CD4-positive, alpha-beta T cell treated with Interleukin-1 beta for 1 hour (primary cell): Measurements from ENCODE around the gene CATSPER3.
"Not testable (repeated sequence)": the region's sequence is repeated elsewhere in the genome, so short reads cannot be mapped to it uniquely, and the experiment has no call there.

ENCODE experiments used
- DNase-seq, 2 donors: peaks; one replicate each; pipeline ENCODE4 v3.0.0-alpha.2; 2020 to 2022

CATSPER3 gene

GRCh38 chr5:134975843-134976242, 8.1 kb downstream of the CATSPER3 start:
- DNase-seq: no peak

DNA sequence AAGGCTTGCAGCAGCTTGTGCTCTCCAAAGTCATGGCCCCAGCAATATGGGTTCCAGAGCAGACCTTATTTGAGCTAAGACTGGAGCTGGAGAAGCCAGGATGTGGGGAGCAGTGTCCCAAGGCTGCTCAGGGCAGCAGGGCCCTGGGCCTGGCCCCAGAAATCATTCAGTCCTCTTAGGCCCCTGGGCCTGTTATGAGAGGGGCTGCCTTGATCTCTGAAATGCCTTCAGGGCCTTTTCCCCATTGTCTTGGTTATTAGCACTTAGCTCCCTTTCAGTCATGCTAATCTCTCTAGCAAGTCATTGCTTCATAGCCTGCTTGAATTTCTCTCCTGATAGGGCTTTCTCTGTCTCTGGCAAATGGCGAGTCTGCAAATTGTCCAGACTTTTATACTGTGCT, 9.1 kb downstream of the CATSPER3 start:
- no peak for DNase-seq

GRCh38 chr5:134979416-134979815, 11.7 kb downstream of the CATSPER3 start:
- DNase-seq: no peak

- DNase-seq: no peak
Observed at GRCh38 chr5:134982230-134982629, 14.5 kb downstream of the CATSPER3 start.

DNA sequence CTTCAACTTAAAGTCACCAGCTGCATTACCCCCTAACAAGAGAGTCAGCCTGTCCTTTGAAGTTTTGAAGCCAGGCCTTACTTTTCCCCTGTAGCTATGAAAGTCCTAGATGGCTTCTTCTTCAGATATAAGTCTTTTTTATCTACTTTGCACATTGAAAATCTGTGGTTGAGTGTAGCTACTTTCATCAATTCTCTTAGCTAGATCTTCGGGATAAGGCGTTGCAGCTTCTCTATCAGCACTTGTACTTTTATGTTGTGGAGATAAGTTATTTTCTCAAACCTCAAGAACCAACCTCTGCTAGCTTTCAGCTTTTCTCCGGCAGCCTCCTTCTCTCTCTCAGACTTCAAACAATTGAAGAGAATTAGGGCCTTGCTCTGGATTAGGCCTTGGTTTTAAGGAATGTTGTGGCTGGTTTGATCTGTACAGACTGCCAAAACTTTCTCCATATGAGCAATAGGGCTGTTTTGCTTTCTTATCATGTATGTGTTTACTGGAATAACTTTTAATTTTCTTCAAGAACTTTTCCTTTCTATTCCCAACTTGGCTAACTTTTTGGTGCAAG, 21.6 kb downstream of the CATSPER3 start:
- no peak for DNase-seq

- DNase-seq: not testable (repeated sequence)
Observed at GRCh38 chr5:134990183-134990582, 22.5 kb downstream of the CATSPER3 start.

DNA sequence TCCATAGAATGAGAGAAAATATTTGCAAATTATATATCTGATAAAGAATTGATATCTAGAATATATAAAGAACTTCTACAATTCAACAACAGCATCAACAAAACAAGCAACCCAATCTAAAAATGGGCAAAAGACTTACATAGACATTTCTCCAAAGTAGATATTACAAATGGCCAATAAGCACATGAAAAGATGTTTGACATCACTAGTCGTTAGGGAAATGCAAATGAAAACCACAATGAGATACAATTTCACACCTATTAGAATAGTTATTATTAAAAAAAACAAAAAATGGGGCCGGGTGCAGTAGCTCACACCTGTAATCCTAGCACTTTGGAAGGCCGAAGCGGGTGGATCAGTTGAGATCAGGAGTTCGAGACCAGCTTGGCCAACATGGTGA, 24.4 kb downstream of the CATSPER3 start:
- DNase-seq: no peak

DNA sequence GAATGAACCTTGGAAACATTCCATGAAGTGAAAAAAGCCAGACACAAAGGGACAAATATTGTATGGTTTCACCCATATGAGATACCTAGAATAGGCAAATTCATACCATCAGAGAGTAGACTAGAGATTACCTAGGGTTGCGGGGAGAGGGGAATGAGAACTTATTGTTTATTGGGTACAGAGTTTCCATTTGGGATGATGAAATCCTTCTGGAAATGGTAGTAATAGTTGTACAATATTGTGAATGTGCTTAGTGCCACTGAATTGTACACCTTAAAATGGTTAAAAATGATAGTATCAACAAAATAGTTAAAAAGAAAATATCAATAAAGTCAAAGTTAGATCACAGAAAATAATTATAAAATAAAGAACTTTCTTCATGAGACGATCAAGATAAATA, 25.5 kb downstream of the CATSPER3 start:
- DNase-seq: no peak

DNA sequence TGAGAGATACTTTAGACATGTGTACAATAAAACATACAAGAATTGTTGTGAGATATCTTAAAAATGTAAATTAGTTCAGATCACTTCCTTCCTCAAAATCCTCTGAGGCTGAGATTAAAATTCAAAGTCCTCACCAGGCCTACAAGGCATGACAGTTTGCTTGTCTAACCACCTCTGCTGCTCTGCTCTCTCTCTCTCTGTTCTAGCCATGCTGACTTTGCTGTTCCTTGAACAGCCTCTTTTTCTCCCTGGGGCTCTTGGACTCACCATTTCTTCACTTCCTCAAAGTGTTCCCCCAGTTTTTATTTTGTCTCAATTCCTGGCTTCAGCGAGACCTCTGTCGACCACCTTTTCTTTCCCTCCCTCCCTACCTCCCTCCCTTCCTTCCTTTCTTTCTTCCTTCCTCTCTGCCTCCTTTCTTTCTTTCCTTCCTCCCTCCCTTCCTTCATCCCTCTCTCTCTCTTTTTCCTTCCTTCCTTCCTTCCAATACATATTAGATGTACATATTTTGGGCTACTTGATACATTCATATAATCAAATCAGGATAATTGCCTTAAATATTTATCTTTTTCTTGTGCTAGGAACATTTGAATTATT, 27.0 kb downstream of the CATSPER3 start:
- no peak for DNase-seq

GRCh38 chr5:134995850-134996402, 28.2 kb downstream of the CATSPER3 start:
- DNase-seq: no peak

- no peak for DNase-seq
Observed at GRCh38 chr5:134997015-134997414, 29.3 kb downstream of the CATSPER3 start.

GRCh38 chr5:134998068-134998467, 30.4 kb downstream of the CATSPER3 start:
- DNase-seq: not testable (repeated sequence)

DNA sequence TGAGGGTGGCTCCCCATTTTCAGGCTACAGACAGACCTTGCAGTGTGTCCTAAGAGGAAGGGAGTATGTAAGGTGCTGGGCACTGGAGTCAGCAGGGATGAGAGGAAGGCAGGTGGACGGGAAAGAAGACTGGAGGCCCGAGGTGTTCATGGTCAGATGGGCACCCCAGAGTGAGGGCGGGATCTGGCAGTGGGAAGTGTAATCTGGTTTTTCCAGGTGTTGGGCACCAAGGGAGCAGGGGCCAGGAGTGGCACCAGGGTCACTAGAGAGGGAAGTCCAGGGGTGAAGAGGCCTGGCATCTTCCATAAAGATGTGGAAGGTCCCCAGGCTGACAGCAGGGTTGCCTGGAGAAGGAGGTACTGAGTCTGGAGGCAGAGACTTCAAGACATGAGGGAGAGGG, 36.7 kb downstream of the CATSPER3 start:
- DNase-seq: no peak

DNA sequence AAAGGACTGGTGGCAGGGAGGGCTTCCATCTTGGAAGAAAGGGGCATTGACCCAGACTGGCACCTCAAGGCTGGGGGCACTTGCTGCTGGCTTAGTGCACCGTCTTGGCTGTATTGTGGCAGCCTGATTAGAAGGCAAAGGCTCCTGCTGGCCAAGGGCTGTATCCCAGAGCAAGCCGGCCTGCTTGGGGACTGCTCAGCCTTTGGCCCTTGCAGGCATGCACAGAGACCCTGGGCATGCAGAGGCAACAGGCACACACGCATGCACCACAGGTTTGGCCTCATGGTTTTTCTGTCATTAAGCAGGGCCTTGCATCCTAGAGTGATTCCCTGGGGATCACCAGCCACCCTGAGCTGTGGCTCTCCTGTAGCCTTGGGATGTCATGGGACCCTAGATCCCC, 37.4 kb downstream of the CATSPER3 start:
- DNase-seq: no peak

DNA sequence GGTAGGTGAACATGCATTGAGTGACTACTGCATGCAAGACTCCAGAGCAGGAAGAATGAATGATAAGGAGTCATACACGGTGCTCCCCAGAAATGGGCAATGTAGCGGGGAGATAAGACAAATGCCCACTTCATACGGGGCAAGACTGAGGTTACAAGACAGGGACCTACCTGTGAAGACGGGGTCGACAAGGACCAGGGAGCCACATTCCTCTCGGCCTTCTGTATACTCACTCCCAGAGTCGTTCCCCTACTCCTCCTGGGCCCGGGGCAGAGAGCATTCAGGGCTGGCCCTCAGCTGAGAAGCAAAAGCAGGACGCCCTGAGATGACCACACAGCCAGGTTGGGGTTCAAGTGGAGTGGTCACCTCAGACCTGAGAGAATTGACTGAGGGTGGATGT, 39.6 kb downstream of the CATSPER3 start:
- no peak for DNase-seq

DNA sequence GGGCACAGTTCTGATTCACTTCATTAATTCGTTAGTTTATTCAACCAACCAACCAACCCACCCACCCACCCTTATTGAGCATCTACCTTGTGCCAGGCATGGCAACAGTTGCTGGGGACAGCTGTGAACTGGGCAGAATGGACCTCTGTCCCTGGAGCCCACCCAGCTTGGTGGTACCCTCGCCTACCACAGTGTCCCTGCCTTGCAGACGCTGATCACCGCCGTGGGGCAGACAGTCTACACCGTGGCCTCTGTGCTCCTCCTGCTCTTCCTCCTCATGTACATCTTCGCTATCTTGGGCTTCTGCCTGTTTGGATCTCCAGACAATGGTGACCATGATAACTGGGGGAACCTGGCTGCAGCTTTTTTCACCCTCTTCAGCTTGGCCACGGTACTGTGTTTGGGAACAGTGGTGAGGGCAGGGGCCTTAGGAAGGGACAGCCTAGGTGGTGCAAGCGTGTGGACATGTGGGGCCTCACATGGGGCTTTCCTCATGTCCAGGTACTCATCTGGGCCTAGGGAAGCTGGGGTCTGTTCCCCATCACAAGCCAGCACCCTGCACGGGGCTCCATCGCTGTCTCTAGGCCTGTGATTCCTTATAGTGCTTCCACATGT, 40.1 kb downstream of the CATSPER3 start:
- no peak for DNase-seq

DNA sequence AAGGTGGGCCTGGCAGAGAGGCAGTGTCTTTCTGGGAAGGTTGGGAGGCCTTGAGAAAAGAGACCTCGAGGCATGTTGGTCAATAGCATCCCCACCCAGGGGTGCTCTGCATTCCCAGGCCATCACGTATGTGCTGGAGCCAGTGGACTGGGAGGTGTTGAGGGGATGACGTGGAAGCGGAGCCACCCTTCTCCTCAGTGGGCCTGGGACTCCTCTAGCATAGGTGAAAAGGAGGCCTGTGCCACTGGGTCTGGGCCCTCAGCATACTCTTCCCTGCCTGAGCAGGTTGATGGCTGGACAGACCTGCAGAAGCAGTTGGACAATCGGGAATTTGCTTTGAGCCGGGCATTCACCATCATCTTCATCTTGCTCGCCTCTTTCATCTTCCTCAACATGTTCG, 40.8 kb downstream of the CATSPER3 start:
- DNase-seq: no peak

GRCh38 chr5:135008981-135009735, 41.5 kb downstream of the CATSPER3 start:
- DNase-seq: no peak

DNA sequence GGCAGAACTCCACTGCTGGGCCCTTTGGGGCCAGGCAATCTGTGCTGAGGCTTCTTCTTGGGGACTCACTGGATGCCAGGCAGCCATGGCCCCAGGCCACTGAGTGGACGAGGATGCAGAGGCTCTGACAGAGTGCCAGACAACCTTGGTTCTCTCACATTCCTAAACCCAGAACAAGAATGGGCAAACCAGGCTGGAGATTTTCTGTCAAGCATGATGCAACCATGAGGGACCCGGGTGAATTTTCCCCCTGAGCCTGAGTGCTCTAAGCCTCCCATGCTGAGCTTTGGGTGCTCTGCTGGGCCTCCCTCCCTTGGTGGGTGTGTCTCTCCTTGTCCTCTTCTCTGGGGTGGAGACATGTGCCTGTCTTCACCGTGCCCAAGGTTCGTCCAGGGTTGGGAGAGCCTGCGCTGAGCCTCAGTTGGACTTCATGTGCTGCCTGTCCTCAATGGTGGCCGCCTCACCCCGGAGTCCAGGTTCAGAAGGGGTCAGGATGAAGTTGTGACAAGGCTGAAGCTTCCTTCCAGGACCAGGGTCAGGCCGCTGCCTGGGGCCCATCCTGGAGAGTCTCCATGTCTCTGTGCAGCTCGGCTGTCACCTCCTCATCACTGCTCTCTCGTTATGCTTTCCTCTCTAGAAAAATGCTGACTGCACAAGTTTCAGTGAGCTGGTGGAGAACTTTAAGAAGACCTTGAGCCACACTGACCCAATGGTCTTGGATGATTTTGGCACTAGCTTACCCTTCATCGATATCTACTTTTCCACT, 42.2 kb downstream of the CATSPER3 start:
- DNase-seq: no peak

DNA sequence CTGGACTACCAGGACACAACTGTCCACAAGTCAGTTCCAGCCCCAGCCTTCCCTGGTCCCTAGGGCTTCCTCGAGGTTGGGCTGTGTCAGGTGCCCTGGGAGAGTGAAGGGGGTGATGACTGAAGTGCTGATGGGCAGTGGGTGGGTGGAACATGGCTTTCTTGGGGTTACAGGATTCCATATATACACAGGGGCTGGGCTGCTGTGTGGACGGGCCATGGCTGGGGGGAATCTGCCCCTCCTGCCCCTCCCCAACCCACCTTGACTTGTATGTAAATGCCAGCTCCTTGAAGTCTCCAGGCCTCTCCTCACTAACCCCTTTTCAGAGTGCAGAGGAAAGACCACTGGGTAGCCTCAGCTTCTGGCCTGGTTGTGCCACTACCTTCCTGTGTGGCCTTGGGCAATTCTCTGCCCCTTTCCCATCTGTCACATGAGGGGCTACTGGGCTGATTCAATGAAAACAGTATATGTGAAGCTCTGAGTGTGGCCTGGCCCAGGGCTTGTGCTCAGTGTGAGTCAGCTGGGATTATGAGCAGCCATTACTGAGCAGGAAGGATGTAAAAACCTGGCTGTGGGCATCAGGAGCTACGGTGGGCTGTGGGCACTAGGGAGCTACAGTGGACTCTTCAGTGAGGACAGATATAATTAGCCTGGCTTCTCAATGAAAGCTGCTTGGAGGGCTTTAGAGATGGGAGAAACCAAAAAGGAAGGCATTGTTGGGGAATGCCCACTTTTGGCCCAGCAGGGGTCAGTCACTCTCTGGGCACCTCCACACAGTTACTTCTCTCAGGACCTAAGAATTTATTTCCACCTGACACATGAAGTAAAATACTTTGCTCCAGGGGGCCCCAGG, 43.0 kb downstream of the CATSPER3 start:
- DNase-seq: no peak

DNA sequence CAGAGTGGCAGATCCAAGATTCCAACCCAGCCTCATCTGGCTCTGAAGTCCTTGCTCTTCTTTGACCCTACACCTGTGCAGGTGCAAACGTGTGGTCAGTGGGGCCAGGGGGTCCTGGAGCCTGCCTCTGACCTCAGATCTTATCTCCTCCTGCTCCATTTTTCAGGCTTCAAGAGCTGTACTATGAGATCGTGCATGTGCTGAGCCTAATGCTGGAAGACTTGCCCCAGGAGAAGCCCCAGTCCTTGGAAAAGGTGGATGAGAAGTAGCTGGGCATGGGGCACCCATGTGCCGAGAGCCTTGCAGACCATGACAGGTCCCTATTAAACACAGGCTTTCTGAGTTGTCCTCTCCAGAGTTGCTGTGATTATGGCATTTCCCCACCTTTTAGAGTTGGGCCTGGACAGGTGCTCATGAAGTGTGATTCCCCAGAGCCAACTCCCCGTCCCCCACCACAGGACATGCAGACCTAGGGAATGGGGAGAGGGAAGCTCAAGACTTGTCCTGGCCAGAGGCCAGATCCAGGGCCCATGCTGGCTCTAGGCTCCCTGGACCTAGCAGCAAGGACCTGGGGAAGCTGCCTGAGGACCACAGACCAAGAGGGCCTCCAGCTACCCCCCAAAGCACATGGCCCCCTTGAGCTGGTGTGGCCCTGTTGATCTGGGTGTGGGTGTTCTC, 43.8 kb downstream of the CATSPER3 start:
- DNase-seq: no peak
